B cell (primary cell): ENCODE results near the gene PPP1R12C.

Experiments used
- EZH2 ChIP-seq: IDR thresholded peaks from 2 replicates; pipeline ENCODE4 v1.6.1; 2012; ENCODE audit warnings: borderline replicate concordance, low read depth, mild to moderate bottlenecking, moderate library complexity, low read length; ENCODE audit not compliant: insufficient read depth, poor library complexity, severe bottlenecking
- TF ChIP-seq, protein P1 (sequence below): fragments of 200-600 bp; IDR thresholded peaks from one replicate; pipeline ENCODE4 v1.8.0; 2022; ENCODE audit warnings: antibody characterized with exemption, mild to moderate bottlenecking

- TF ChIP-seq, protein P1, sequence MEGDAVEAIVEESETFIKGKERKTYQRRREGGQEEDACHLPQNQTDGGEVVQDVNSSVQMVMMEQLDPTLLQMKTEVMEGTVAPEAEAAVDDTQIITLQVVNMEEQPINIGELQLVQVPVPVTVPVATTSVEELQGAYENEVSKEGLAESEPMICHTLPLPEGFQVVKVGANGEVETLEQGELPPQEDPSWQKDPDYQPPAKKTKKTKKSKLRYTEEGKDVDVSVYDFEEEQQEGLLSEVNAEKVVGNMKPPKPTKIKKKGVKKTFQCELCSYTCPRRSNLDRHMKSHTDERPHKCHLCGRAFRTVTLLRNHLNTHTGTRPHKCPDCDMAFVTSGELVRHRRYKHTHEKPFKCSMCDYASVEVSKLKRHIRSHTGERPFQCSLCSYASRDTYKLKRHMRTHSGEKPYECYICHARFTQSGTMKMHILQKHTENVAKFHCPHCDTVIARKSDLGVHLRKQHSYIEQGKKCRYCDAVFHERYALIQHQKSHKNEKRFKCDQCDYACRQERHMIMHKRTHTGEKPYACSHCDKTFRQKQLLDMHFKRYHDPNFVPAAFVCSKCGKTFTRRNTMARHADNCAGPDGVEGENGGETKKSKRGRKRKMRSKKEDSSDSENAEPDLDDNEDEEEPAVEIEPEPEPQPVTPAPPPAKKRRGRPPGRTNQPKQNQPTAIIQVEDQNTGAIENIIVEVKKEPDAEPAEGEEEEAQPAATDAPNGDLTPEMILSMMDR, result no peak
- TF ChIP-seq EZH2, result no peak
Measured at GRCh38 chr19:55067869-55068268, 49.6 kb downstream of the PPP1R12C start.
